Measurements from ENCODE around the gene SOAT1. TPM values are rescaled to one million over a fixed set of nuclear protein-coding genes. Genes with fewer than 3 reads are reported as not detected.
"Not testable (repeated sequence)": the region's sequence is repeated elsewhere in the genome, so short reads cannot be mapped to it uniquely, and the experiment has no call there.

The SOAT1 gene
- polyA plus RNA-seq = 14.0 TPM
- long read RNA-seq, donor 1, full-length matches to known transcripts = 1 of 14 reads
- long read RNA-seq, donor 1, partial matches to known transcripts = 13 of 14 reads
- long read RNA-seq, donor 1, other reads (novel, unspliced or antisense) = 0 of 14 reads
- long read RNA-seq, donor 2, full-length matches to known transcripts = 4 of 4 reads
- long read RNA-seq, donor 2, partial matches to known transcripts = 0 of 4 reads
- long read RNA-seq, donor 2, other reads (novel, unspliced or antisense) = 0 of 4 reads
- long read RNA-seq, donor 3 = 0 reads
- long read RNA-seq, donor 4 = 0 reads
- long read RNA-seq, donor 5, full-length matches to known transcripts = 1 of 1 reads
- long read RNA-seq, donor 5, partial matches to known transcripts = 0 of 1 reads
- long read RNA-seq, donor 5, other reads (novel, unspliced or antisense) = 0 of 1 reads
- long read RNA-seq, donor 6, full-length matches to known transcripts = 6 of 6 reads
- long read RNA-seq, donor 6, partial matches to known transcripts = 0 of 6 reads
- long read RNA-seq, donor 6, other reads (novel, unspliced or antisense) = 0 of 6 reads
- long read RNA-seq, donor 7, full-length matches to known transcripts = 1 of 1 reads
- long read RNA-seq, donor 7, partial matches to known transcripts = 0 of 1 reads
- long read RNA-seq, donor 7, other reads (novel, unspliced or antisense) = 0 of 1 reads
- long read RNA-seq, donor 8, full-length matches to known transcripts = 2 of 2 reads
- long read RNA-seq, donor 8, partial matches to known transcripts = 0 of 2 reads
- long read RNA-seq, donor 8, other reads (novel, unspliced or antisense) = 0 of 2 reads
- long read RNA-seq, donor 9, full-length matches to known transcripts = 3 of 3 reads
- long read RNA-seq, donor 9, partial matches to known transcripts = 0 of 3 reads
- long read RNA-seq, donor 9, other reads (novel, unspliced or antisense) = 0 of 3 reads
- long read RNA-seq, donor 10, full-length matches to known transcripts = 6 of 6 reads
- long read RNA-seq, donor 10, partial matches to known transcripts = 0 of 6 reads
- long read RNA-seq, donor 10, other reads (novel, unspliced or antisense) = 0 of 6 reads
- long read RNA-seq, donor 11, full-length matches to known transcripts = 2 of 2 reads
- long read RNA-seq, donor 11, partial matches to known transcripts = 0 of 2 reads
- long read RNA-seq, donor 11, other reads (novel, unspliced or antisense) = 0 of 2 reads

DNA sequence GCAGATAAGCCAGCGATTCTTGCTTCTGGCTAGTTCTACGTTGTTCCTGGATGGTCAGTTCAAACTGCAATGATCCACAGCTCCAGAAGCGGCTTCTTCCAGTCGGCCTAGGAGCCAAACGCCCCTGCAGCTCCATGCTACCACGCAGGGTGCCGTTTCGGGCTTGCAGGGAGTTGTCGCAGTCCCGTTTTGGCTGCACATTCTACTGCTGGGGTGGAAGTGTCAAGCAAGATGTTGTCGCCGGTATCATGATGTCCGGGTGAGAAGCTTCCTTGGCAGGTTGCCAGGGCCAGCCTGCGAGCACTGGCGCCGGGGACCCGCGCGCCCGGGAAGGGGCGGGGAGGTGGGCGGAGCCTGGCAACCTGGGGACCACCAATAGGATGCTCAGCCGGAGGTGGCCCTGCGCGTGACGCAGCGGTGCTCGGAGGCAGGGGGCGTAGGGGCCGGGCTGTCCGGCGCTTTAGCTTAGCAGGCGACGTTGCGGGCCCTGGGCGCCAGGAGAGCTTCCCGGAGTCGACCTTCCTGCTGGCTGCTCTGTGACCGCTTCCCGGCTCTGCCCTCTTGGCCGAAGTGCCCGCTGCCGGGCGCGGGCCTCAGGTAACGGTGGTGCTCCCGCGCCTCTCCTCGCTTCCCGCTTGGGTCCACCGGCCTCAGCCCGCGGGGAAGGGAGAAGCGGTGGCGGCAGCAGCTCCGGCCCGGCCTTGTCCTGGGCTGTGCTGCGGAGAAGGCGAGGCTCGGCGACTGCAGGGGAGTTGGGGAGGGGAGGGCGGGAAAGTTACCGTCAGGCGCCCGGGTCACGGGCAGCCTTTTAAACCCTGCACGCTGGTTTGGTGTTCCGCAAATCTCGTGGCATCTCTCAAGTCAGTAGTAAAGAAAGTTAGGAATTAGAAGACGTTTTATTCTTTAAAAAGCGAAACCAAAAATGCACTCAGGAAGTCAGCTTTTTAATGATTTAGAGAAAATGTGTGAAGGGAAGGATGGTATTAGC is at the start of gene SOAT1:
TSS of gene SOAT1 (plus strand) at position 458 of the 988 bp plus-strand sequence. CDS start 8,888 bp downstream, outside the sequence.
- Histone ChIP-seq H3K27me3 (ENCODE audit: control insufficient read depth, insufficient read depth, low read length) (no peaks in the 10 kb centered on the region), H3K4me1 (ENCODE audit: control insufficient read depth, insufficient read depth, low read length) (peaks cover 17% of the 10 kb centered on the region), H3K27ac (ENCODE audit: low read length) (peak within 1 kb of the TSS; percentile 91), H3K9me3 (ENCODE audit: control insufficient read depth, low read depth, low read length) (no peaks in the 10 kb centered on the region), H3K4me3 (ENCODE audit: low read length) (peak within 1 kb of the TSS; percentile 95), H3K36me3 (ENCODE audit: control insufficient read depth, insufficient read depth, low read length) (no peaks in the 10 kb centered on the region)
- WGBS (ENCODE audit: insufficient coverage, low lambda C conversion rate) = no CpG with 5 or more reads among the region's 71 CpGs
- peak; percentile 91 to 92 for DNase-seq

DNA sequence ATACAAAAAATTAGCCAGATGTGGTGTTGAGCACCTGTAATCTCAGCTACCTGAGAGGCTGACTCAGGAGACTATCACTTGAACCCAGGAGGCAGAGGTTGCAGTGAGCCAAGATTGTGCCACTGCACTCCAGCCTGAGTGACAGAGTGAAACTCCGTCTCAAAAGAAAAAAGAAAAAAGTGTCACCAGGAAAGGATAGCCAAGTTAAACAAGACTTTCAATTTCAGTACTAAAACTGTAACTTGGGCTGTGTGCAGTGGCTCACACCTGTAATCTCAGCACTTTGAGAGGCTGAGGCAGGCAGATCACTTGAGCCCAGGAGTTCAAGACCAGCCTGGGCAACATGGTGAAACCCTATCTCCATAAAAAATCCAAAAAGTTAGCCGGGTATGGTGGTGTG is 48.2 kb upstream of the SOAT1 start:
- WGBS (ENCODE audit: insufficient coverage, low lambda C conversion rate) = no CpG with 5 or more reads among the region's 2 CpGs
- H3K27ac ChIP-seq (ENCODE audit: low read length); H3K27me3 ChIP-seq (ENCODE audit: control insufficient read depth, insufficient read depth, low read length); DNase-seq; H3K4me3 ChIP-seq (ENCODE audit: low read length); H3K4me1 ChIP-seq (ENCODE audit: control insufficient read depth, insufficient read depth, low read length); H3K9me3 ChIP-seq (ENCODE audit: control insufficient read depth, low read depth, low read length); H3K36me3 ChIP-seq (ENCODE audit: control insufficient read depth, insufficient read depth, low read length): not testable (repeated sequence)

DNA sequence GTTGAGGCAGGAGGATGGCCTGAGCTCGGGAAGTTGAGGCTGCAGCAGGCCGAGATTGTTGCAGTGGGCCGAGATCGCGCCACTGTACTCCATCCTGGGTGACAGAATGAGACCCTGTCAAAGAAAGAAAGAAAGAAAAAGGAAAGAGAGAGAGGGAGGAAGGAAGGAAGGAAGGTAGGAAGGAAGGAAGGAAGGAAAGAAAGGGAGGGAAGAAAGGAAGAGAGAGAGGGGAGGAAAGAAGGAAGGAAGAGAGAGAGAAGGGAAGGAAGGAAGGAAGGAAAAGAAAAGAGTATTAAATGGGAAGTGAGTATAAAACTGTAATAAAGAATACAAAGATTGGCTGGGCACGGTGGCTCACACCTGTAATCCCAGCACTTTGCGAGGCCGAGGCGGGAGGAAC is 45.7 kb upstream of the SOAT1 start:
- Histone ChIP-seq H3K36me3 (ENCODE audit: control insufficient read depth, insufficient read depth, low read length) (no peaks in the 10 kb centered on the region), H3K9me3 (ENCODE audit: control insufficient read depth, low read depth, low read length) (no peaks in the 10 kb centered on the region), H3K27ac (ENCODE audit: low read length) (no peak overlapping the region), H3K27me3 (ENCODE audit: control insufficient read depth, insufficient read depth, low read length) (no peaks in the 10 kb centered on the region), H3K4me1 (ENCODE audit: control insufficient read depth, insufficient read depth, low read length) (no peaks in the 10 kb centered on the region), H3K4me3 (ENCODE audit: low read length) (no peak overlapping the region)
- WGBS (ENCODE audit: insufficient coverage, low lambda C conversion rate) = 96% methylated on average over 7 of the region's 9 CpGs
- no peak for DNase-seq

DNA sequence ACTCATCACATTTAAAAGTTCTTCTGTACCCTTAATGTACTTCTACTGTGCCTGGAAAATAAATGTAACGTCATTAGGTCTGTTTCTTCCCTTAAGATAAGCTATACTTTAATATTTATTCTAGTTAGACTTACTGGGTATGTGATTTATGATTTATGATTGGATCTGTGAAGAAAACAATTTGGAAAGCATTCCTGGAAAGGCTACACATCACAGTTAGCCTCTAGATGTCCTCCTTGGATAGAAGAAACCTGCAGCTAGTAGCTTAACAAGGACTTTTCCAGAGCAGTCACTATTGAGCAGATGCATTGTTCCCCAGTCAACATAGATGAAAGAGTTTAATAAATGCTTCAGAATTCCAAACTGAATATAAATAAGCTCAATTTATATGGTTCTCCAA is 41.9 kb upstream of the SOAT1 start:
- DNase-seq = peak; percentile 33 to 39
- 17% methylated on average over 1 of the region's 1 CpG for WGBS (ENCODE audit: insufficient coverage, low lambda C conversion rate)
- Histone ChIP-seq H3K4me1 (ENCODE audit: control insufficient read depth, insufficient read depth, low read length) (no peaks in the 10 kb centered on the region), H3K36me3 (ENCODE audit: control insufficient read depth, insufficient read depth, low read length) (no peaks in the 10 kb centered on the region), H3K27ac (ENCODE audit: low read length) (no peak overlapping the region), H3K4me3 (ENCODE audit: low read length) (no peak overlapping the region), H3K27me3 (ENCODE audit: control insufficient read depth, insufficient read depth, low read length) (no peaks in the 10 kb centered on the region), H3K9me3 (ENCODE audit: control insufficient read depth, low read depth, low read length) (no peaks in the 10 kb centered on the region)

DNA sequence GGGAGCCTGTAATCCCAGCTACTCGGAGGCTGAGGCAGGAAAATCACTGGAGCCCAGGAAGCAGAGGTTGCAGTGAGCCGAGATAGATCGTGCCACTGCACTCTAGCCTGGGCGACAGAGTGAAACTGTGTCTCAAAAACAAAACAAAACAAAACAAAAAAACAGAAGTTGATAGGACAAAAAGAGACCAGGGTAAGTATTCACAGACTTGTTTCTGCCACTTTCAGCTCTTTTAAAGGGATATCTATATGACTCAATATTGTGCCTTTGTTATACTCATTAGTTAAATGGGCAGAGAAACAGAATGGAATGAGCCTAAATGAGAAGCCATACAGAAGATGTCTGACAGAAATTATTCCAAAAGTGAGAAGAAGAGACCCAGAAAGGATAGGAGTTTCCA is 41.0 kb upstream of the SOAT1 start:
- Histone ChIP-seq H3K27ac (ENCODE audit: low read length) (no peak overlapping the region), H3K9me3 (ENCODE audit: control insufficient read depth, low read depth, low read length) (no peaks in the 10 kb centered on the region), H3K4me1 (ENCODE audit: control insufficient read depth, insufficient read depth, low read length) (no peaks in the 10 kb centered on the region), H3K27me3 (ENCODE audit: control insufficient read depth, insufficient read depth, low read length) (no peaks in the 10 kb centered on the region), H3K4me3 (ENCODE audit: low read length) (no peak overlapping the region), H3K36me3 (ENCODE audit: control insufficient read depth, insufficient read depth, low read length) (no peaks in the 10 kb centered on the region)
- no CpG with 5 or more reads among the region's 4 CpGs for WGBS (ENCODE audit: insufficient coverage, low lambda C conversion rate)
- DNase-seq = no peak

DNA sequence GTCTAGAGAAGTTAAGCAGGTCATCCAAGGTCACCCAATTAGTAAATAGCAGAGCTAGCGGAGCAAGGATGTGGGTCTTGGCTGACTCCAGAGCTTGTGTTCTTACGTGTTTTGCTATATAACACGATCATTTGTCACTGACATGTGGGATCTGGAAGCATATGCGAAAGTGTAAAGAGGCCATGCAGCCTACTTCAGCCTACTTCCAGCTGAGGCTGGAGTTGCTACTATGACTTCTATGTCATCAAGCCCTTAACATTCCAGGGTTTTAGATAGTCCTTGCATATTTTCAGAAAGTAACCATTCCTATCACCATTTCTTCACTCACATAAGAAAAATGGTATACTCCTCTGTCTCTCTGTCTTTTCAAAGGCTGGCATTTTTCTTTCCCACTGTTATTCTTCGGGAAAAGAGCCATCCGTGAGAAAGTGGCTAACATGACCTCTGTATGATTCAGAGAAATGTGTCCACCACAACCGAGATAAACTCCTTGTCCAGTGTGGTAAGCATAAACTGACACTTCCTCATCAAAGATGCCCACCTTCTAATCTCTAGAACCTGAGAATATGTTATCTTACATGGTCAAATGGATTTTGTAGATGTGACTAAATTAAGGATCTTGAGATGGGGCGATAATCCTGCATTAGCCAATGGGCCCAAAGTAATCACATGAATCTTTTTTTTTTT is 40.2 kb upstream of the SOAT1 start:
- no peaks in the 10 kb centered on the region for H3K27me3 ChIP-seq (ENCODE audit: control insufficient read depth, insufficient read depth, low read length)
- no peak for DNase-seq
- 100% methylated on average over 1 of the region's 8 CpGs for WGBS (ENCODE audit: insufficient coverage, low lambda C conversion rate)
- no peak overlapping the region for H3K27ac ChIP-seq (ENCODE audit: low read length)
- no peak overlapping the region for H3K4me3 ChIP-seq (ENCODE audit: low read length)
- H3K9me3 ChIP-seq (ENCODE audit: control insufficient read depth, low read depth, low read length) = no peaks in the 10 kb centered on the region
- no peaks in the 10 kb centered on the region for H3K36me3 ChIP-seq (ENCODE audit: control insufficient read depth, insufficient read depth, low read length)
- no peaks in the 10 kb centered on the region for H3K4me1 ChIP-seq (ENCODE audit: control insufficient read depth, insufficient read depth, low read length)

DNA sequence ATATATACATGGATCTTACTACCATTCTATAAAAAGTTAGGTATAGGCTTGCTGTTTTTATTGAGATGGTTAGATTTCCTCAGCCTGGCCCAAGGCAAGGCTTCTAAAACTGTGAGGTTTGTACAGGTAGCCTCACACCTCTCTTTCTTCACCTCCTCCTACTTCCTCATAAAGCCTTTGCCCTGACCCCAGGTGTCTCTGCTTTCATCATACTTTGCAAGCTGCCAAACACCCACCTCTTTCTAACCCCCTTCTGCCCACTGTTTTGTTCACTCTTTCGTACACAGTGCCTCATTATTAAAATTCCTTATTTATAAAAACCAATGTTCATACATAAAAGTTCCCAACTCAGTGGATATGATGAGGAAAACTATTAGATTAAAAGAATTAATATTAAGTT is 31.4 kb upstream of the SOAT1 start:
- no peaks in the 10 kb centered on the region for H3K9me3 ChIP-seq (ENCODE audit: control insufficient read depth, low read depth, low read length)
- H3K4me1 ChIP-seq (ENCODE audit: control insufficient read depth, insufficient read depth, low read length) = peaks cover 3% of the 10 kb centered on the region
- H3K27me3 ChIP-seq (ENCODE audit: control insufficient read depth, insufficient read depth, low read length) = no peaks in the 10 kb centered on the region
- no peak for DNase-seq
- H3K4me3 ChIP-seq (ENCODE audit: low read length) = no peak overlapping the region
- no peaks in the 10 kb centered on the region for H3K36me3 ChIP-seq (ENCODE audit: control insufficient read depth, insufficient read depth, low read length)
- WGBS (ENCODE audit: insufficient coverage, low lambda C conversion rate) = no CpG with 5 or more reads among the region's 1 CpG
- no peak overlapping the region for H3K27ac ChIP-seq (ENCODE audit: low read length)

DNA sequence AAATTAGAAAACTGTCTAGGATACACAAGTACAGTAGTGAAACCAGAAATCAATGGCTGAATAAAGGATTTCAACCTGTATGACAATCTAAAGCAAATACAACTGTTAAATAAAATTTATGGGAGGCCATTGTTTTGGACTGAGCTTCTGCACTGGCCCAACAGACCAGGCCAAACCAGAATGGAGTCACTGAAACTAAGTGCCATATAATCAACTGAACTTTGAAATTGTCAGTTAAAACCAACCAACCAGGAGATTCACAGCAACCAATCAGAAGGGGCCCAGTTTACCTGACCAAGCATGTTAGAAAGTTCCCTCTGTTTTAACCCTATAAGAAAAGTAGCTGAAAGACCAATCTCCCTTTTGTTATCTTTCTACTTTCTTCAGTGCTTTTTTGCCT is 30.5 kb upstream of the SOAT1 start:
- Histone ChIP-seq H3K27me3 (ENCODE audit: control insufficient read depth, insufficient read depth, low read length) (no peaks in the 10 kb centered on the region), H3K4me1 (ENCODE audit: control insufficient read depth, insufficient read depth, low read length) (peaks cover 3% of the 10 kb centered on the region), H3K9me3 (ENCODE audit: control insufficient read depth, low read depth, low read length) (no peaks in the 10 kb centered on the region), H3K36me3 (ENCODE audit: control insufficient read depth, insufficient read depth, low read length) (no peaks in the 10 kb centered on the region), H3K4me3 (ENCODE audit: low read length) (no peak overlapping the region), H3K27ac (ENCODE audit: low read length) (no peak overlapping the region)
- DNase-seq = peak; percentile 17 to 48

DNA sequence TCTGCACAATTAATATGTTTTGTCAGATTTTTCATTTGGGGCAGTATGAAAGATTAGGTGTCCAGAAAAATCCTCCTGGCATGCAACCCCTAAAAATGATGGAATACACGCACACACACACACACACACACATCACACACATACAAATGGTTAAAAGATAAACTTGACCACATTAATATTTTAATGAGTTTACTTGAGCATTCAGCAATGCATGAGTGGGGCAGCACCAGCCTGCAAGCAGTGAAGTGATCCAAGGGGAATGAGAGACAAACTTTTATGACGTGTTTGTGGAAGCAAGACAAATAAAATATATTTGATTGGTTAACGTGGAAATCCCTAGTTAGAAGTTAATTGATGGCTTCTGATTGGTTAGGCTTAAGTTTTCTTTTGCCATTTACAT is 29.1 kb upstream of the SOAT1 start:
- H3K4me1 ChIP-seq (ENCODE audit: control insufficient read depth, insufficient read depth, low read length) = peaks cover 3% of the 10 kb centered on the region
- no peaks in the 10 kb centered on the region for H3K36me3 ChIP-seq (ENCODE audit: control insufficient read depth, insufficient read depth, low read length)
- H3K27me3 ChIP-seq (ENCODE audit: control insufficient read depth, insufficient read depth, low read length) = no peaks in the 10 kb centered on the region
- 38% methylated on average over 2 of the region's 3 CpGs for WGBS (ENCODE audit: insufficient coverage, low lambda C conversion rate)
- no peak for DNase-seq
- H3K4me3 ChIP-seq (ENCODE audit: low read length) = no peak overlapping the region
- H3K9me3 ChIP-seq (ENCODE audit: control insufficient read depth, low read depth, low read length) = no peaks in the 10 kb centered on the region
- H3K27ac ChIP-seq (ENCODE audit: low read length) = no peak overlapping the region

Data from large intestine (tissue), 12 donors.